HG02852 (cell line): ENCODE results near the gene CACNA2D2.

ENCODE experiments used
- ATAC-seq: cut with Tn5 transposase; IDR thresholded peaks from one replicate; pipeline ENCODE4 v1.9.1; 2021; ENCODE audit warnings: mild to moderate bottlenecking, moderate library complexity; ENCODE audit not compliant: unreplicated experiment

Gene CACNA2D2

GRCh38 chr3:50319181-50319893 lies 184.1 kb downstream of the CACNA2D2 start:
- ATAC-seq, result no peak

- ATAC-seq, result no peak
These were observed 184.8 kb downstream of the CACNA2D2 start for GRCh38 chr3:50318615-50319014.

GRCh38 chr3:50318163-50318562 lies 185.3 kb downstream of the CACNA2D2 start:
- no peak for ATAC-seq

- ATAC-seq, result no peak
These were observed 186.1 kb downstream of the CACNA2D2 start for GRCh38 chr3:50317300-50317699.

GRCh38 chr3:50316657-50317242 lies 186.7 kb downstream of the CACNA2D2 start:
- no peak for ATAC-seq

- no peak for ATAC-seq
These were observed 188.6 kb downstream of the CACNA2D2 start for GRCh38 chr3:50314816-50315215.

GRCh38 chr3:50314342-50314741 lies 189.1 kb downstream of the CACNA2D2 start:
- ATAC-seq, result no peak
